Midbrain (tissue), 1 donor: ENCODE data around the gene FIG4.
"Not testable (repeated sequence)": the region's sequence is repeated elsewhere in the genome, so short reads cannot be mapped to it uniquely, and the experiment has no call there.

Experiments used
- DNase-seq: peaks from one replicate; lab custom pipeline; 2025; lab: John Stamatoyannopoulos, UW

The FIG4 gene

GRCh38 chr6:109795994-109796555, 105.0 kb downstream of the FIG4 start:
- no peak for DNase-seq

GRCh38 chr6:109799129-109799528, 108.0 kb downstream of the FIG4 start:
- no peak for DNase-seq

DNA sequence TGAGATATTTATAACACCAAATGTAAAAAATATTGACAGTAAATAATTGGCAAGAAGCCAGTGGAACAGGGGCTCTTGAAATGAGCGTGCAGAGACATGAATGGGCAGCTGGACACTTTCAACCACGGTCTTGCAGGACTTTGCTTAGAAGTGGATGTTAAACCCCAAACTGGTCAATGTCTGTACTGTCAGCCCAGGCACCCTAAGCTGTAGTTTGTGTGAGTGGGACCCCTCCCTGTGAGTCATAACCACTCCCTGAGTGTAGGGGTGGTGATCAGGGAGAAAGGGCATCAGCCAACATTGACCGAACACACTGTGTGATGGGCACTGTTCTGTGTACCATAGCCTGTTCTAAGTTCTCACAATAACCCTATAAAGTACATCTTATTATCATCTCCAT, 108.6 kb downstream of the FIG4 start:
- DNase-seq, result no peak

DNA sequence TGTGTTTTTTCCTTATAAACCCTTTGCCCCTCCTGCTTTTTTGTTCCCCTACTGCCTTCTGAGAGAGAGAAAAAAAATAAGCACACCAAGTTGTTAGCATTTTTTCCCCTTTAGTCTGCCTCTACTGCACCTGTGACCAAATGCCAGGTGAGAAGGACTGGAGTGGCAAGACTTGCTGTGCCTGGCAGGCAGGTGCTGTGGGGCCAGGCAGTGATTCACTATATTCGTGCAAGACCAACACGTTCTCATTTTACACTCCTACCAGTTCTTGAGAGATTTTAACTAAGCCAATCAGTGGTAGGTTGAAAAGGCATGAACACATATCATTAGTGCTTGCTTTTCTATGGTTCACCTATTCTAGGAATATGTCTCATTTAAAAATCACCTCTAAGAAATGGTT, 109.7 kb downstream of the FIG4 start:
- no peak for DNase-seq

GRCh38 chr6:109801794-109802193, 110.7 kb downstream of the FIG4 start:
- no peak for DNase-seq

DNA sequence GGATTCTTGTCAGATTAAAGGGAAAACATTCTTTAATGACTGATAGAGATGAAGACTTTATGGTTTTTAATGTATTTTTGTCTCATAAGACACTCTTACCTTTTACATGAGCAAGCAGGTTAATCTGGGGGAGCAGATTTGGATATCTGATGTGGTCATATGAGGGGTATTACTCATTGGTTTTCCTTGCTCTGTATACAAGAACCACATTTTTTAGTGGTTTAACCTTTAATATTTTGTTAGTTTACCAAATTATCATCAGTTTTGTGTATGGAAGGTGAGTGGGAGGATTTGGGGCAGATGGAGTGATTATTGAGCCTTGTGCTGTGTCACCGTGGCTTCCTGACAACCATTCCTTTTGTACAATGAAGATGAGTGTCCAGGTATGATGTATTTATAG, 112.9 kb downstream of the FIG4 start:
- DNase-seq, result no peak

GRCh38 chr6:109807881-109808280, 116.8 kb downstream of the FIG4 start:
- DNase-seq, result no peak

DNA sequence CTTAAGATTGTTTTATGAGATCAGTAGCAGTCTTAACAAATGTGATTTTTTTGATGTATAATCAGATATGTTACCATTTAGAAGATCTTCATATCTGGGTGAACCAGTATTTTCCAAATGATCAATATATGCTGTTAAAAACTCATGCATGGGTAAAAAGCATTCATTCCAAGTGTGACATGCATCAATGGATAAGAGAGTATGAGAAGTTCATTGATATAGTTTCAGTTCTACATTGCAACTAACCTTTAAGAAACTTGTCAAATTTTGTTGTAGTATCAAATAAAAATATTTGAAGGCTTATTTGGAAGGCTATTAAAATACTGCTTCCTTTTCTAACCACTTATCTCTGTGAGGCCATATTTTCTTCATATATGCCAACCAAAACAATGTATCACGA, 117.7 kb downstream of the FIG4 start:
- DNase-seq, result no peak

DNA sequence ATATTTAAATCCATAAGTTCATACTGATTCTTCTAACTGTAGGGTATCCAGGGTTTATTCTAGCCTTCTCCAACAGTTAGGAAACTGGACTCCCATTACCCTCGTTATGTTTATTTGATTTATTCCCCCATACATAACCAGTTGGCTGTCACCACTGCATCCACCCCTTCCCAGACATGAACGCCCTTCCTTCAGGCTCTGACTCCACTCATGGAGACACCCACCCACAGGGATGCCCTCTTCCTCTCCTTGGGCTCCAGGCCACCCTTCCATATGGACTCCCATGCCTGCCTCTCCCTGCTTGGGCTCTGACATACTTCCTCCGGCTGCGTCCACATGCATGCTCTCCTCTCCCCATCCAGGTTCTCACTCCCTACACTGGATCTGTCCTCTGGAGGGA, 124.0 kb downstream of the FIG4 start:
- no peak for DNase-seq

- no peak for DNase-seq
Observed at GRCh38 chr6:109816452-109817374, 125.6 kb downstream of the FIG4 start.

DNA sequence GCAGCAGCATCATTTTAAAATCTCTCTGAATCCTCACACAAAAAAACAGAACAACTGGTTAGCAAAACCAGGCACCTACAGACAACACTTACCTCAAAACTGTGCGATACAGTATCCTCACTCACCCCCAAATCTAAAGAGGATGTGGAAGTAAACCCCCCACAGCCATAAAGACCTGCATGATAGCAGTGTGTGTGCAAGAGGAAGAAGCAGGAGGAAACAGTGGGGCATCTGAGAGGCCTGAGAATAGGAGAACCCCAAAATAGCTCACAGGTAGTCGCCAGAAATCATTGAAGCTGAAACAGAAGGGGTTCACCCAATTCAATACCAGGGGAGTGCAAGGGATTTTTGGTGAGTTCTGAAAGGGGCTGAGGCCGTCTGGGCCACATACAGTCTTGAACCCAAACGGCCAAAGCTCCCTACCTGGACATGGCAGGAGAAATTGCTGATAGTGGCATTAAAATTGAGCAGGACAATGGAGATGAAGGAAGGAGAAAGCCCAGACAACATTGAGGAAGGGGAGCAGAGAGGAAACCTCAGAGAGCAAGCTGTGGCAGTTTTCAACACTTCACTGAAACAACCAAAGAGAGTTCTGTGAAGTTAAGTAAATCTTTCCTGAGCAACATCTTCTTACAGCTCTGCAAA, 129.7 kb downstream of the FIG4 start:
- no peak for DNase-seq

- no peak for DNase-seq
Observed at GRCh38 chr6:109821428-109821827, 130.3 kb downstream of the FIG4 start.

DNA sequence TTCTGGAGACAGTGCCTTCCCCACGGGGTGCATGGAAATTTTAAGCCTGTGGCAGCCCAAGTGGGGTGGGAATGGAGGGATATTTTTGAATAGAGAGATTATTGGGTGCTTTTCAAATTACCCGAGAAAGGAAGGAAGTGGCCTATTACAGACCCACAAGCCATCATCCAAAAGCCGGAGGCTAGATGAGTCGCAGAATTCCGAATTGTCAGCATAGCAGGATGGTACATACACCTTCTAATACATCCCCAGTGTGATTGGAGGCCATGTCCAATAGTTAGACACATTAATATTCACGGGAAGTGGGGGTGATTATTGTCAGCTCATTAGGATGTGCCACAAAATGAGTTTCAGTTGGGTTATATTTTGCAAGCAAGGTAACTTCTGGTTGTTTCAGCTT, 133.0 kb downstream of the FIG4 start:
- no peak for DNase-seq

- DNase-seq, result no peak
Observed at GRCh38 chr6:109826551-109826950, 135.5 kb downstream of the FIG4 start.

DNA sequence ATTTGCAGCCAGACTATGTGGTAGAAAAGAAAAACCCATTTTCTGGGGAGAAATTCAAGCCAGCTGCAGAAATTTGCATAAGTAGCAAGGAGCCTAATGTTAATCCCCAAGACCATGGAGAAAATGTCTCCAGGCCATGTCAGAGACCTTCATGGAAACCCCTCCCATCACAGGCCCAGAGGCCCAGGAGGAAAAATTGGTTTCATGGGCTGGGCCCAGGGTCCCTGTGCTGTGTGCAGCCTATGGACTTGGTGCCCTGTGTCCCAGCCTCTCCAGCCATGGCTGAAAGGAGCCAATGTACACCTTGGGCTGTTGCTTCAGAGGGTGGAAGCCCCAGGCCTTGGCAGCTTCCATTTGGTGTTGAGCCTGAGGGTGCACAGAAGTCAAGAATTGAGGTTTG, 140.3 kb downstream of the FIG4 start:
- DNase-seq, result not testable (repeated sequence)

DNA sequence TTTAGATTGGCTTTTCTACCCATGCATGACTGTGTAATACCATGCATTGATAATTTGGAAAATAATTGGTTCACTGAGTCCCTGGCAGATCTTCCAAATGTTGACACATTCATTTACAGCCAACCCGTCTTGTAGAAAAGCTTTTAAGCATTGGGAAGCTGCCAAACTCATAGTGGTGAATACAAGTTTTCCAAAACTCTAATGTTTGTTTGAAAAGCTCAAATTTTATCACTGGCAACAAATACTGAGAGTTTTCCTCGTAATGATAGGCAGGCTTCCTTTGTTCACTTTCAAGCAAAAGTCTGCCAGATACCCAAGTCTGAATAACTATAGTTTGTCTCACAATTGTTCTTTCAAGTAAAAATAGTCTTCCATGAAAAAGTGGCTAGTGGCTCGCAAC, 143.0 kb downstream of the FIG4 start:
- DNase-seq, result no peak

DNA sequence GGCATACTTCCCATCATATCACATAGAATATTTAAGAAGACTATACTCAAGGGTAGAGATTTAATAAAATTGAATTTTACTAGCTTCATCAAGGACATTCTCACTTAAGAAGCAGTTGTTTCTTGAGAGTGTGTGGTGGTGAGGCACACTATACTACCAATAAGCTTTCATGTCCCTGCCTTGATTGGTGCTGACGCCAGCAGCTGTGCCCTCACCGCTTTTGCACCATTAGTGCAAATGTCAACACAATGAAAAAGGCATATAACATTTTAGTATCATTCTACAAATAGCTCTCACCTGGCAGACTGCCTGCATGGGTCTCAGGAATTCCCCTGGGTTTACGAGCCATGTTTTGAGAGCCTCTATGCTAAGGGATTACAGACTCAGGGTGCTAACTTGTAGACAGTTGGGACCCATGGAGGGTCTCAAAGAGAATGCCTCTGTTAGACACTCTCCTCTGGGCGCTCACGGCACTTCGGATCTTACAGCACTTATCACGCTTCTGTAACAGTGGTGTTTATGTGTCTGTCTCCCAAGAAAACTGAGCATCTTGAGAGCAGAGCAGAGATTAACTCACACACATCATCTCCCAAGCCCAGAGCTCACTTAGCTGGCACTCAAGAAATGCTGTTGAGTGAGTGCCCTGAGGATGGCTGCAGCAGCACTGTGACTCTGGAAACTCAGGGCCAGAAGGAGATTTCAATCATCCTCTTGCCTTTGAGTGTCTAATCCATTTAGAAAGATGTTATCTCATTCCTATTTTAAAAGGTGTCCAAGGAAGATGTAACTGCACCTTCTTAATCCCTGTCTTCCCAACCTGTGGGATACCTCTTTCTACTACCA, 143.7 kb downstream of the FIG4 start:
- no peak for DNase-seq

DNA sequence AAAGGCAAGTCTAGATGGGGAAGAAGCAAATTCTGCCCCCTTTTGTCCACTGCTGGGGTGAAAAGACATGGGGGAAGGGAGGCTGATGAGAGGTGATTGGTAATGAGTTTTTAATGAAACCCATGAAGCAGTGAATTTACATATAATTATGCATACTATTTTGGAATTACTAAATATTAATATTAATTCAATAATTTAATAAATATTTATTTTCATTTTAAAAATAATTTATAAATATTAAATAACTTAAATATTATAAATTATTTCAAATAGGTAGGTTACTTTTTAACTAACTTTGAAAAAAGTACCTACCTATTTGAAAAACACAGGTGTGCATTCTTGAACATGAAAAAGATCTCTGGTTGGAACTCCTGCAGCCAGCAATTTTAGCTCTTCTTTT, 148.9 kb downstream of the FIG4 start:
- no peak for DNase-seq

DNA sequence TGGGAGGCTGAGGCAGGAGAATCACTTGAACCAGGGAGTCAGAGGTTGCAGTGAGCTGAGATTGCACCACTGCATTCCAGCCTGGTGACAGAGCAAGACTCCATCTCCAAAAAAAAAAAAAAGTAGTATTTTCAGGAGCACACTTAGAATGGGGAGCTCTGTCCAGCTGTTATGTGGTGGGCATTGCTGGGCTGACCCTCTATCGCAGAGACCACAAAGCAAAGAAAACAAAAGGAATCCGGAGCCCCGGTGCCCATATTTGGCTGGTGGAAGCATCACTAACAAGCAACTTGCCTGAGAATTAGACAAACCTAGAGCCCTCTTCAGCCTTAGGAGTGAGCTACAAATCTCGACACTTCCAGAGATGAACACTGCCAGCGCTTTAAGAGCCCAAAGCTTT, 149.7 kb downstream of the FIG4 start:
- DNase-seq, result no peak

- no peak for DNase-seq
Observed at GRCh38 chr6:109841869-109842268, 150.8 kb downstream of the FIG4 start.

GRCh38 chr6:109852713-109853112, 161.6 kb downstream of the FIG4 start:
- no peak for DNase-seq

DNA sequence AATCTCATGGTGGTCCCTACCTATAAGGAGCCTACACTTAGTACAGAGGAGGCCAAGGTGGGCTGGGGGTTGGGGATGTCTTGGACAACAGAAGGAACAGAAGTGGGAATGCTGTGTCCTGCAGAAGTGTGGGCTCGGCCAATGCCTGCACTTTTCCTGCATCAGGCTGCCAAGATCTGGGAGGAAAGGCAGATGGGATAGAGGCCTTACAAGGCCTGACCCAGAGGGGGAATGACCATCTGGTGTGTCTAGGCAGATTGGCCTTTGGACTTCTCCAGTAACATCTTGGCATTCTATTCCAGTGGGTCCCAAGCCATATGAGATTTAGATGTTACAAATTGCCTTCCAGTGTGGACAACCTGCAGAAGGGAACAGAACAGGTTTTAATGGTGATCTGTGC, 162.3 kb downstream of the FIG4 start:
- no peak for DNase-seq
